Hematopoietic multipotent progenitor cell treated with erythropoietin and hydrocortisone succinate and interleukin-3 and kit ligand, for 17 days (in vitro differentiated cells): ENCODE results near the gene KIAA1671.
"Not testable (repeated sequence)": the region's sequence is repeated elsewhere in the genome, so short reads cannot be mapped to it uniquely, and the experiment has no call there.

Experiments used
- DNase-seq: peaks from one replicate; pipeline ENCODE4 v3.0.0-alpha.2; 2015; ENCODE audit warnings: low spot score

Gene KIAA1671

DNA sequence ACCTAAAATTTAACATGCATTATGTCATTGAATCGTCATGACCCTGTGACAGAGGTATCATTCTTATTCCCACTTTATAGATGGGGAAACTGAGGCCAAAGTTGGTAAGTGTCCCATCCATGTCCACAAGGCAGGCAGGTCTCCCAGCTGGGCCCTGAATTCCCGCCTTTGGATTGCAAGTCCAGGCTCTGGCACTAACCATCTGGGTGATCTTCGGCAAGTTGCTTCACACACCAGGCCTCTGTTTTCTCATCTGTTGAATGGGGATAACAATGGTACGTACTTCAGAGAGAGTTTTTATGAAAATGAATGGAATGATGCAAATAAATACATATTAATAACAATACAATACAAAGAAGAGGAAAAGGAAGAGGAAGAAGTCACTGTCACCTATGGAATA, 250.6 kb downstream of the KIAA1671 start:
- no peak for DNase-seq

DNA sequence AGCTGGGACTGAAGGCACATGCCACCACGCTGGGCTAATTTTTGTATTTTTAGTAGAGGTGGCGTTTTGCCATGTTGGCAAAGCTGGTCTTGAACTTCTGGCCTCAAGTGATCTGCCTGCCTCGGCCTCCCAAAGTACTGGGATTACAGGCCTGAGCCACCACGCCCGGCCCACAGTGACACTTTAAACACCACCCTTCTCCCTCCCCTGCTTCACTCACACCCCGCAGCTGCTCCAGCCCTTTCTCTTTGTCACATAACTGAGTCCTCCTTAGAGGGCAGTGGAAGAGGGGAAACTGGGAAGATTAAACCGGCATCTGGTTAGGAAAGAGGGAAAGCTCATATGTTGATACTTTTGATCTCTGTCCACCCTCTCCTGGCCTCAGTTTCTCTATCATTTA, 252.0 kb downstream of the KIAA1671 start:
- not testable (repeated sequence) for DNase-seq

DNA sequence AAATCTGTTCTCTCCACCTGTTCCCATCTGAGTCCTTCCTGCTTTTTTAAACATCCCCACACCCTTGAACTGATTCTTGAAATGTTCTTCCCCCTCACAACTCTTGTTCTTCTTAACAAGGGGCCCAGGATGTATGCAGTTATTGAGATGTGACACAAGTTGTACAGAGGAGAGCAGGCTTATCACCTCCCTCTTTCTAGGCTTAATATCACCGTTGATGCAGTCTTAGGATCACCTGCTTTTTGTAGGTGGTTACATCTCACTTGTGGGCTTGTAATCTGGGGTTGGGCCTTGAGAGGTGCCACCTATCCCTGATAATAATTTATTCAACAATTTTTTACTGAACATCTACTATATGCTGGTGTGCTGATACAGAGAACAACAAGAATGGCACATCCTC, 253.3 kb downstream of the KIAA1671 start:
- no peak for DNase-seq

DNA sequence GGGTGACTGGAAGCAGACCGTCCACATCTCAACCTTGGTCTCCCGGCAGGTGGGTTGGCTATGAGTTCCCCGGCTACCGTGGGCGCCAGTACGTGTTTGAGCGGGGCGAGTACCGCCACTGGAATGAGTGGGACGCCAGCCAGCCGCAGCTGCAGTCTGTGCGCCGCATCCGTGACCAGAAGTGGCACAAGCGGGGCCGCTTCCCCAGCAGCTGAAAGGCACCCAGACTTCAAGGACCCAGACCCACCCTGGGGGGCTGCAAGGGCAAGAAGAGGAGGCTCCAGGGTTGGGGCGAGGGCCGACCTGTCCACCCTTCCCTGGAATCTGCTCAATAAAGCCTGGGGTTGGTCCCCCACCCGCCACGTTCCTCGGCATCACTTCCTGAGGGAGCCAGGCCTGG, 254.5 kb downstream of the KIAA1671 start:
- DNase-seq = no peak

DNA sequence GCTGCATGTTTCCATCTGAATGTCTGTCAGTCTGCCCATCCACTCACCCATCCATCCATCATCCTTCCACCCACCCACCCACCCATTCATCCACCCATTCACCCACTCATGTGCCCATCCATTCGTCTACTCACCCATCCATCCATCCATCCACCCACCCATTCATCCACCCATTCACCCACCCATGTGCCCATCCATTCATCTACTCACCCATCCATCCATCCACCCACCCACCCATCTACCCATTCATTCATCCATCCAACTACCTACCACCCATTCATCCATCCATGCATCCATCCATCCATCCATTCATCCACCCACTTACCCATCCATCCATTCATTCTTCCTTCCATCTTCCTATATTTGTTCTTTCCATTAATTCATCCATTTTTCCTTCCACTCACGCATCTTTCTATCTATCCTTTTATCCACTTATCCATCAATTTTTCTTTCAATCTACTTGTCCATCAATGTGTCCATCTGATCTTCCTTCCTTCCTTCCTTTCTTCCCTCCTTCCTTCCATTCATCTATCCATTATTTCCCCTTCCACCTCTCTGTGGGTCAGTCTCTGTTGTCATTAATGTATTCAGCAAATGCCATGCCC, 255.1 kb downstream of the KIAA1671 start:
- DNase-seq = no peak

DNA sequence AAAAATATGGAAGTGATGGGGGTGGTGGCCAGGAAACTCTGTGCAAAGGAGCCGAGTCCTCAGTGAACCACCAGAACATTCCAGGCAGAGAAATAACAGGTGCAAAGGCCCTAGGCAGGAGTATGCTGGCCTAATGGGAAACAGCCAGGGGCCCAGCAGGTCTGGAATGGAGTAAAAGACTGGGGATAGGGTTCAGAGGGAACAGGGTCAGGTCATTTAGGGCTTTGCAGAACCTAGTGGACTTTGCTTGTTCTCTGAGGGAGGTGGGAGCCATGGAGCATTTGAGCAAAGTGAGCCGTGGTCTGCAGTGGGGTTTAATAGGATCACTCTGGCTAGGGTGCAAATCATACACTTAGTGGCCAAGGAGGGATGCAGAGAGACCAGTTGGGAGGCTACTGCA, 255.8 kb downstream of the KIAA1671 start:
- no peak for DNase-seq

DNA sequence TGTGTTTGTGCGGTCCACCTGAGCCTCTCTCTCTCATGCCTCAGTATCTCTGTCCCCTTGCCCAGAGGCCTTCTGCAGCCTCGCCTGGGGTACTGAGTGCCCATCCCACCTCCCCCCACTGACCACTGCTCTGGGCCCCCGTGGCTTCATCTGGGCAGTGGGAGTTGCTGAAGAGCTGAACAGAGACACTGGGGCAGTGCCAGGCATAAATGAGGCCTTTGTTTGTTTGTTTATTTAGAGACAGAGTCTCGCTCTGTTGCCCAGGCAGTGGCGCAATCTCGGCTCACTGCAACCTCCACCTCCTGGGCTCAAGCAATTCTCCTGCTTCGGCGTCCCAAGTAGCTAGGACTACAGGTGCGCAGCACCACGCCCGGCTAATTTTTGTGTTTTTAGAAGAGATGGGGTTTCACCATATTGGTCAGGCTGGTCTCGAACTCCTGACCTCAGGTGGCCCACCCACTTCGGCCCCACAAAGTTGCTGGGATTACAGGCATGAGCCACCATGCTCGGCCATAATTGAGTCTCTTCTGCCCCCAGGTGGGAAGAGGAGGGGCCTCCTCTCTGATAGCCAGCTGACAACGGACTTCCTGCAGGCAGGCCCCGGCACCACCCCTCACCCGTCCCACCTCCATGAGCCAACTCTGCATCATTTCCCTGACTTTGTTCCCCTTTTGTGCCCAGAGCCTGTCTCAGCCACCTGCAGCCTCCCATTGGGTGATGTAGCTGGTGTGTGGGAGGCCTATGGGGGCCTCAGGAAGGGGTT, 256.4 kb downstream of the KIAA1671 start:
- DNase-seq = no peak

DNA sequence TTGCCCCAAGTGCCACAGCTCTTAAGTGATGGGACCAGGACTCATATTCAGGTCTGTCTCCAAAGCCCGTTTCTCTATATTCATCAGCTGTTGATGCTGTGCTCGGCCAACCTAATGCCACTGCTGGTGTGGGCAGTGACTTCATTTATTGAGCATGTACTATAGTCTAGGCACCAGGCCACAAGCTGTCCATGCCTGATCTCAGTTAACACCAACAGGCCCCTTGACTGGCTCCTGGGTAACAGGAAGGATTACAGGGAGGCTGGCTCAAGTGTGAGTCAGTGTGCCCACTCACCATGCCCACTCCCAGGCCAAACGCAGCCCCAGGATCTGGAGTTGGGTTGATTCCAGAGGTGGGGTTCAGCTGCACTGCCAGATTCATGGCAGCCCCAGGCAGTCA, 258.3 kb downstream of the KIAA1671 start:
- no peak for DNase-seq

DNA sequence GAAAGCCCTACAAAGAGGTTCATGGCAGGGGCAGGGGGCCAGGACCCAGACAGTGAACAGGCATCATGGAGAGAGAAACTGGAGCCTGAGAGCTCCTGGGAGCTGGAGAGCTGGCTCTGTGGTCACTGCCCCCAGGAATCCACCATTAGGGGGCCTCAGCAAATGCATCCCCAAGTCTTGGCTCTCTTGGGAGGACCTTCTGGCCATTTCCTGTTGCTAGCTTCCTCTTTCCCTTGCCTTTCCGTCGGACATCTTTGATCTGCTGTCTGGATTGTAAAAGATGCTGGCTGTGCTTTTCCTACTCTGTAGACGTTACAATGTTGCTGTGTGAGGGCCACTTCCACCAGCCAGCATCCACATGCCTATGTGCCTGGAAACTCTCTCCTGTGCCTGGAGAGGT, 259.8 kb downstream of the KIAA1671 start:
- DNase-seq = no peak

DNA sequence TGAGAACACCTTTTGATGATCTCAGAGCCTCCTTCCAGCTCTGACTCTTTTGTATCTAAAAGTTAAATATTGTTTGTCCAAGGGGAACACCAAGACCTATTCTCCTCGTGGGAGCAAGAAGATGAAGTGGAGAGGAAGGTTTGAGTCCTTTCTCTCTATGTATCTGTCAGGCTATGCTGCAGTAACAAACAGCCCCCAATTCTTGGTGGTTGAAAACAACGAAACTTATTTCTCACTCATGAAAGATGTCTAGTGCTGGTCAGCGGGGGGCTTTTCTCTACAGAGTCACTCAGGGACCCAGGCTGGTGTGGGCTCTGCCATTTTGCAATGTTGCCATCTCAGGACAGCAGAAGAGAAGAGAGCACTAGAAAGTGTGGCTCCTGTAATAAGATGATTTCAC, 260.7 kb downstream of the KIAA1671 start:
- no peak for DNase-seq

DNA sequence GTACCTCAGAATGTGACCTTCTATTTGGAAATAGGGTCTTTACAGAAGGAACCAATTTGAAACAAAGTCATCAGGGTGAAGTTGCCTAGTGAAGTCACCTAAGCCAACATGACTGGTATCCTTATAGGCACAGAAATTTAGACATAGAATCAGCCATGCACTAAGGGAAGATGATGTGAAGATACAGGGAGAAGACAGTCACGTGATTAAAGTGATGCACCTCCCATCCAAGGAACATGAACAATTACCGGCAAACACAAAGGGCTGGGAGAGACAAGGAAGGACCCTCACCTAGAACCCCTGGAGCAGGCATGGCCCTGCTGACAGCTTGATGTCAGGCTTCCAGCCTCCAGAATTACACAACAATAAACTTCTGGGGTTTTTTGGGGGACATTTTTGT, 263.7 kb downstream of the KIAA1671 start:
- DNase-seq = no peak

DNA sequence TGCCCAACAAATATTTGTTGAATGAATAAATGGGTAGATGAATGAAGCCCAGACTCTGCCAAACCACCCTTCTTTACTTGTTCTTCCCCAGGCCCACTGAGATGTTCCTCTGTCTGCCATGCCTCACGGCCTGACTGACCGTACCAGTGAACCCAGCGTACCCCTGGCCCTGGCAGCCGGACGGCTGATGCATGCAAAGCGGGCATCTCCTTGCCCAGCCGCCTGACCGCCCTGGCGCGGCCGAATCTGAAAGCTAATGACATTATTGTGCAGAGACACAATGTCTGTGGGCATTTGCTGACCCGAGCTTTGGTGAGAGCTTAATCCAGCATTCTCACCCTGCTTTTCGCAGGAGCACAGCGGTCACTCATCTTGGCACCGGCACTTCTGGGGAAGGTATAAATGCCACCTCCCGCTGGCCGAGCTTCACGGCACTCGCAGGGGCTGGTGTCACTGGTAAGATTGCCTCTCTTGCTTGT, 266.7 kb downstream of the KIAA1671 start, which contains the start of gene CRYBB2:
TSS of gene CRYBB2 (plus strand) at position 429 of the 479 bp plus-strand sequence. CDS start 1,791 bp downstream, outside the sequence.
- no peak for DNase-seq

DNA sequence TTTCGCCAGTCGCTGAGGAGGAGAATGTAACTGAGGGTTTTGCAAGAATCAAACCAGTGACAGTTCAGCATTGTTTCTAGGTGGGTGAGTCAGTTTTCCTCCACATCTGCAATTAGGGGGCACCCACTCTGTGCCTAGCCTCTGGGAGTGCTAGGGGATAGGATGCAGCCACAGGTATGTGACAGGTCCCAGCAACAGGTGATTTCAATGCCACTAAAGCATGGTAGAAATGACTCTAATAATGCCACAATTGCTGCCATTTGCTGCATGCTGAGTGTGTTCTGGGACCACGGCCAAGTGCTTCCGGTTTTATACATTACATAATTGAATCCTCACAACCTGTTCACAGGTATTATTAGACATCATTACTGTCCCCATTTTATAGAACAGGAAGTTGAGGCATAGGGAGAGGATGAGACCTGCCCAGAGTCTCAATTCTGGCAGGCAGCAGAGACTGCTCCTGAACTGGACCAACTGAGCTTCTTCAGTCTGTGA, 267.5 kb downstream of the KIAA1671 start:
- no peak for DNase-seq

DNA sequence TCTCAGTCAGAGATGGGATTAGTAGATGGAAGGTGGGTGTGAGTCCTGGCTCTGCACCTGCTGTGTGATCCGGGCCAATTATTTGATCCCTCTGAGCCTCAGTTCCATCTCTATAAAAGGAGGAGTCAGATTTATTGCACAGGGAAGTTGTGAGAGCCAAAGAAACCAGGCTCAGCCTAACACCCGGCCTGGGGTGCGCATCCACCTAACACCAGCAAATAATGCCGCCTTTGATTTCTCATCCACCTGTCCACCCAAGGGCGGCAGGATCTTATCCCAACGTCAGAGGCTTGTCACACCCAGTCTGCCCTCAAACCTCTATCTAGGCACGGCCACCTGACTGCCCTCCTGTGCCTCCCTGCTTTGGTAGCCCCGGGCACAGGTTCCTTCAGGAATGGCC, 269.3 kb downstream of the KIAA1671 start:
- DNase-seq = no peak

DNA sequence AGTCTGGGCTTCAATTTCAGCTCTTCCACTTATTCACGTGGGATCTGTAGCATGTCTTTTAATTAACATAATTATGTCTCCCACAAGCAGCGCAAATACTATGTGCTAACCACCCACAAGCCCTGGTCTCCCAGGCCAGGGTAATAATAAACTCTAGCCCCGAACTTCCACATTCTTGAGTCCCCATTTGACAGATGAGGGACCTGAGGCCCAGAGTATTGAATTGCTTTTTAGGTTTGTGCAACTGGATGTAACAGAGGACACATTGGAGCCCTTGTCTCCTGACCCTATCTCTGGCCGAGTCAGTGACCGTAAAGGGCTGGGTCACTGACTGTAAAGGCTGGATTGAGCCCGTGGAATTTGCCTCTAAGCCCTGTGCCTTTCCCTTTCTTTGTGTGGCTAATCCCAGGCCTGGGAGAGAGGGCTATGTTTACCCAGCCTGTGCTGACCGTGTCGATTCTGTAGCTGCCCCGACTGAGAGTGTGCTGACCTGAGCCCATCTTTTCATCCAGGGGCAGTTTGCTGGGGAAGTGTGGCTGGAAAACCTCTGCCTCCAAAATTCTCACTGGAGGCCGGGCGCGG, 270.8 kb downstream of the KIAA1671 start:
- no peak for DNase-seq

DNA sequence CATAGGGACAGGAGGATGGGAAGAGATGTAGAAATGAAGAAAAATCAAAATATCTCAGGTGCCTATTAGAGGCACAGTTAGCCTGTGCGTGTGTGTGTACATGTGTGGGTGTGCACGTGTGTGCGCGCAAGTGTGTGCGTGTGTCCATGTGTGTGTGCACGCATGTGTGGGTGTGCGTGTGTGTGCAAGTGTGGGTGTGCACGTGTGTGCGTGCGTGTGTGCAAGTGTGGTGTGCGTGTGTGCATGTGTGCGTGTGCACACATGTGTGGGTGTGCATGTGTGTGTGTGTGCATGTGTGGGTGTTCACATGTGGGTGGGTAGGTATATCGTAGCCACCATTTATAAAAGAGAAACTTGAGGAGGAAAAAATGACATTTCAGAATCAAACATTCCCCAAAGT, 276.3 kb downstream of the KIAA1671 start:
- DNase-seq = no peak

DNA sequence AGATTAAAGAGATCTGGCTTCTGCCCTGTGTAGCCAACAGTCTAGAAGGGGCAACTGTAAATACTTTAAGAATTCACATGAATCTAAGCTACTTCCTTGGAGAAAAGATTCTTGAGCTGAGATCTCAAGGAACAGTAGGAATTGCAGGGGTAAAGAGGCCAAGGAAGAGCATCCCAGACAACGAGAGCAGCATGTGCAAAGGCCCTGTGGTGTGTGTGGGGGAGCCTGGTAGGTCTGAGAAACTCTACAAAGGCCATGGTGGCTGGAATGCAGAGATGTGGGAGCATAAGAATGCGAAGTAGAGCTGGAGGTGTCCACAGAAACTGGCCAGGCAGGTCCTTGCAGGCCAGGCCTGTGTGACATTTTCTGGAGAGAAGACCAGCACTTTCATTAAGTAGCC, 278.2 kb downstream of the KIAA1671 start:
- not testable (repeated sequence) for DNase-seq

DNA sequence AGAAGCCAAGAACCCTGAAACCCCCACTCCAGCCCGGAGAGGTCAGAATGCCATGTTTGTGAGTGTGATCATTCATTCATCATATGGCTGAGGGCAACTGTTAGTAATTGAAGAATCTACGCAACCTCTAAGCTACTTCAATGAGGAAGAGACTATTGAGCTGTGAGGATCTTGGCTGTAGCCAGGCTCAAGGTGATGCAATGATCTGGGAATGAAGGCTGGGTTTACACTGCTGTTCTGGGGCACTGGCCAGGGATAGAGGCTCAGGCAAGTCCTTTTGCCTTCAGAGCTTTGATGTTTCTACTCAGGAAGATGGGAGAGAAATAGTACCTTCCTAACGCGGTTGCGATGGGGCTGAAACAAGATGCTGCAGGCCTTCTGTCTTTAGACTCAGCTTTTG, 279.8 kb downstream of the KIAA1671 start:
- no peak for DNase-seq

DNA sequence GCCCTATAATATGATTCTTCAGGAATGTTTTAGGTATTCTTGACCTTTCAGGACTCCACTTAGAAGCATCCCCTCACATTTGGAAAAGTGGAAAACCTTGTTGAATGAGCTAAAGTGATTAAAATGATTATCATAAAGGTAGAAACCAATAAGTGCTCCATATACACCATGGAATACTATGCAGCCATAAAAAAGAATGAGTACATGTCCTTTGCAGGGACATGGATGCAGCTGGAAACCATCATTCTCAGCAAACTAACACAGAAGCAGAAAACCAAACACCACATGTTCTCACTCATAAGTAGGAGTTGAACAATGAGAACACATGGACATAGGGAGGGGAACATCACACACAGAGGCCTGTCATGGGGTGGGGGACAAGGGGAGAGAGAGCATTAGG, 281.2 kb downstream of the KIAA1671 start:
- not testable (repeated sequence) for DNase-seq

DNA sequence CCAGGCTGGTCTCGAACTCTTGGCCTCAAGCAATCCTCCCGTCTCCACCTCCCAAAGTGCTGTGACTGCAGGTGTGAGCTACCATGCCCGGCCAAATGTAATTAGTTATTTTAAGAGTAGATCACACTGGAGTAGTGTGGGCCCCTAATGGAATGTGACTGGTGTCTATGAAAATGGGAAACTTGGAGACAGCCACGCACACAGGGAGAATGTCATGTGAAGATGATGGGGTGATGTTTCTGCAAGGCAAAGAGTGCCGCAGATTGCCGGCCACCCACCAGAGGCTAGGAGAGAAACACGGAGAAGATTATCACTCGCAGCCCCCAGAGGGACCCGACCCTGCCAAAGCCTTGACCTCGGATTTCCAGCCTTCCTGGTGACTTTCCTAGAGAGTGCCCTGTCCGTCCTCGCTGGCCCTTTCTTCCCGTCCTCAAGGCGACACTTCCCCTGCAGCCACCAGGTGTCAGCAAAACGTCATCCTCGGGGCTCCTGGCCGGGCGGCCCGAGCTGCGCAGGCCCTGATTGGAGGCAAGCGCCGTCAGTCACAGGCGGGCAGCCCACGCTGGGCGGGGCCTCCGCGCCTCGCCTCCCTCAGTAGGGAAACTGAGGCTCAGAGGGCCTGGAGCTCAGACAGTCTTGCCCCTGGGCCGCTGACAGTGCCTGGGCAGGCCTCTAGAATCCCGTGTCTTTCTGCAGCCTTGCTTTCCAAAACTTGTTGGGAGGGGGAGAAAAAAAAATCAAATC, 283.2 kb downstream of the KIAA1671 start:
- DNase-seq = peak; percentile 26

DNA sequence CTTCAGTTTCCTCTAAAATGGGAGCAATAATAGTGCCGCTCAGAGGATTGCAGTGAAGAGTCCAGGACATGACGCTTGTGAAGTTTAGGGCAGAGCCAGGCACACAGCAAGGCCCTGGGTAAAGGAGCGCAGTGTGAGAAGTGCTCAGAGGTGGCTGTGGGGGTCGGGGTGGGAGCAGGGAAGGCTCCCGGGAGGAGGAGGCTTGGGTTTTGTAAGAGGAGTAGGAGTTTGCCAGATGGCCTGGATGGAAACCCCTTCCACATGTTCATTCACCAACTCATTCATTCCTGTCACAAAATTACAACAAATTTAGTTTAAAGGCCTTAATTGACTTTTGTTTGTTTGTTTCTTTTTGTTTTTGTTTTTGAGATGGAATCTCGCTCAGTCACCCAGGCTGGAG, 283.9 kb downstream of the KIAA1671 start:
- no peak for DNase-seq

DNA sequence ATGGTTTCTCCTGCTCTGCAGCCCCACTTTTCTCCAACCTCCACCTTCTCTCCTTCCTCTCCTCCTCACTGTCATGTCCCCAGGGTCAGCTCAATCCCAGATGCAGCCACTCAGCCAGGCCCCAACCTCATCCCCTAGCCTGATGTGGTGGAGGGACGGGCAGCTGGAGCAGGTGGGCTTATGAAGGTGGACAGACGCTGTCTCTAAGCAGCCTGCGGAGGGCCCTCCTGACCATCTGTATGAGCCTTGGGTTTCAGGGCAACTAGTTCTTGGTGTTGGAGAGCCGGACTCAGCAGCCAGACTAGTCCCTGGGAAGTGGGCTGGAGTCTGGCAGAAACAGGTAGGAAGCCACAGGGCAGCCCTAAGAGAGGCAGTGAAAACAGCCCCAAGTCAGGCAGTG, 285.0 kb downstream of the KIAA1671 start:
- DNase-seq = no peak
